GM13977 (cell line): Measurements from ENCODE around the gene PNPLA3.

Experiments
- DNase-seq: peaks from one replicate; pipeline ENCODE4 v3.0.0; 2012; ENCODE audit warnings: low spot score
- in situ Hi-C: fragments of 300-500 bp; cut with MboI; formaldehyde crosslinking; loops from one replicate; pipeline ENCODE4 v1.12.0; 2022; ENCODE audit warnings: low sequenced_read_pairs, low pct_unique_long_range_greater_than_20kb, mixed read lengths, inconsistent platforms; ENCODE audit not compliant: unreplicated experiment
- TF ChIP-seq, protein P1 (sequence below): IDR thresholded peaks from 2 replicates; pipeline ENCODE4 v1.5.1; 2012; ENCODE audit warnings: mild to moderate bottlenecking, control low read depth; ENCODE audit not compliant: insufficient read depth; ENCODE audit errors: extremely low read depth, missing control alignments

The PNPLA3 gene

GRCh38 chr22:43969021-43969878 is 45.6 kb downstream of the PNPLA3 start:
- TF ChIP-seq, protein P1, sequence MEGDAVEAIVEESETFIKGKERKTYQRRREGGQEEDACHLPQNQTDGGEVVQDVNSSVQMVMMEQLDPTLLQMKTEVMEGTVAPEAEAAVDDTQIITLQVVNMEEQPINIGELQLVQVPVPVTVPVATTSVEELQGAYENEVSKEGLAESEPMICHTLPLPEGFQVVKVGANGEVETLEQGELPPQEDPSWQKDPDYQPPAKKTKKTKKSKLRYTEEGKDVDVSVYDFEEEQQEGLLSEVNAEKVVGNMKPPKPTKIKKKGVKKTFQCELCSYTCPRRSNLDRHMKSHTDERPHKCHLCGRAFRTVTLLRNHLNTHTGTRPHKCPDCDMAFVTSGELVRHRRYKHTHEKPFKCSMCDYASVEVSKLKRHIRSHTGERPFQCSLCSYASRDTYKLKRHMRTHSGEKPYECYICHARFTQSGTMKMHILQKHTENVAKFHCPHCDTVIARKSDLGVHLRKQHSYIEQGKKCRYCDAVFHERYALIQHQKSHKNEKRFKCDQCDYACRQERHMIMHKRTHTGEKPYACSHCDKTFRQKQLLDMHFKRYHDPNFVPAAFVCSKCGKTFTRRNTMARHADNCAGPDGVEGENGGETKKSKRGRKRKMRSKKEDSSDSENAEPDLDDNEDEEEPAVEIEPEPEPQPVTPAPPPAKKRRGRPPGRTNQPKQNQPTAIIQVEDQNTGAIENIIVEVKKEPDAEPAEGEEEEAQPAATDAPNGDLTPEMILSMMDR, result no peak
- in situ Hi-C loops, result no loop called here
- DNase-seq, result no peak

DNA sequence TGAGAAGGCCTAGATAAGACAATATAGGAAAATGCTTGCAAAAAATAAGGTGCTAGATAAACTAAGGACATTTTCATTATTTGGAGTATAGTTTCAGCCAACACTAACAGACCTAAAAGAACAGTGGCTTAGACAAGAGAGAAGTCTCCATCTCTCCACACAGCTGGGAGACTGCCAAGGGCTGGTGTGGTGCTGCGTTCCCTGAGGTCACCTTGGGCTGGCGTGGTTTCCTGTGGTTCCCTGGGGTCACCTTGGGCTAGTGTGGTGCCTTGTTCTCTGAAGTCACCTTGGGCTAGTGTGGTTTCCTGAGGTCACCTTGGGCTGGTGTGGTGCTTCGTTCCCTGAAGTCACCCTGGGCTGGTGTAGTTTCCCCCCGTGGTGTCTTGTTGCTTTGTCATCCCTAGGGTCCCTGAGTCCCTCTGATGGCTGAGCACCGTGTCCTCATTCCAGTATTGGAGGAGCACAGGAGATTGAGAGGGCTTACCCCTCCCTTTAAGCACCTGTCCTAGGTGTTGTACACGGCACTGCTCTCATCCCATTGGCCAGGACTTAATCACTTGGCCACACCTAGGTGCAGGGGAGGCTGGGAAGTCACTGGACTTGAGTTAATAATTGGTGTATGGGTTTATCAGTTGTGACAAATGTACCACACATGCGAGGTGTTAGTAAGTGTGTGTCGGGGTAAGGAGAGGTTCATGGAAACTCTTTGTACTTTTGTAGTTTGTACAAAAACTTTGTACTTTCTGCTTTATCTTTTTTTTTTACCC is 46.6 kb downstream of the PNPLA3 start:
- TF ChIP-seq, protein P1, result no peak
- DNase-seq, result no peak
- in situ Hi-C loops, result no loop called here

- TF ChIP-seq, protein P1, result no peak
- in situ Hi-C loops, result no loop called here
- DNase-seq, result no peak
These were observed 47.5 kb downstream of the PNPLA3 start for GRCh38 chr22:43971112-43971511.

- in situ Hi-C loops, result no loop called here
- DNase-seq, result no peak
- TF ChIP-seq, protein P1, result no peak
These were observed 49.4 kb downstream of the PNPLA3 start for GRCh38 chr22:43972931-43973462.

DNA sequence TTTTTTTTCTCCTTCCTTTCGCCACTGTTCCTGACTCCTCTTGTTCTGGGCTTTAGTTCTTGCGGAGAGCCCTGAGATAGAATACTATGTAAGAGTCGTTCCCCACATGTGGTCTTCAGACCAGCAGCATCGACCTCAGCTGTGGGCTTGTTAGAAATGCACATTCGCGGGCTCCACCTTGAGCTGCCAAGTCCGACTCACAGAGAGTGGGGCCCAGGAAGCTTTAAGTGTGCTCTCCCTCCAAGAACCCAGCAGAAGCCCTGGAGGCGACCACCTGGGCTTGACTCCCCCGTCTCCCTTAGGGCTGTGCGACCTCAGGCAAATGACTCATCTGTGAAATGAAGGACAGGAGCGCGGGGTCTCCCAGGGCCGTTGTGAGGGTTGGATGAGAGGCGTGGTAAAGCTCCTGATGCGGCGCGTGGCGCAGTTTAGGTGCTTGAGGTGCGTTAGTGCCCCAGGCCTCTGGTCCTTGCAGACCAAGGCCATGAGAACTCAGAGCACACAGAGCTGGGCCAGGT is 50.5 kb downstream of the PNPLA3 start:
- TF ChIP-seq, protein P1, result no peak
- no peak for DNase-seq
- in situ Hi-C loops, result no loop called here

- no peak for DNase-seq
- TF ChIP-seq, protein P1, result no peak
- in situ Hi-C loops, result loop anchor here (25.0 kb wide), 1 partner anchor 637 kb away; no protein-coding TSS in a partner anchor
These were observed 51.4 kb downstream of the PNPLA3 start for GRCh38 chr22:43975041-43975440.
